T-helper 1 cell treated with Interleukin-12 subunit alpha and Interleukin-12 subunit beta and Interleukin-4 antibody, amounts not matched to agents 30 μg/mL and 1 μg/mL, for 36 hours (primary cell): Measurements from ENCODE around the gene SARM1.
"Not testable (repeated sequence)": the region's sequence is repeated elsewhere in the genome, so short reads cannot be mapped to it uniquely, and the experiment has no call there.

ENCODE experiments used
- H3K27ac Mint-ChIP-seq: one replicate; pipeline ENCODE4 v1.8.0; 2021; ENCODE audit warnings: mild to moderate bottlenecking, mixed read lengths
- H3K27me3 Mint-ChIP-seq: one replicate; pipeline ENCODE4 v1.8.0; 2021; ENCODE audit warnings: low read depth, mixed read lengths
- H3K36me3 Mint-ChIP-seq: one replicate; pipeline ENCODE4 v1.8.0; 2021; ENCODE audit warnings: low read depth, mixed read lengths
- H3K4me1 Mint-ChIP-seq: one replicate; pipeline ENCODE4 v1.8.0; 2021; ENCODE audit warnings: low read depth, mixed read lengths
- H3K4me3 Mint-ChIP-seq: one replicate; pipeline ENCODE4 v1.8.0; 2021; ENCODE audit warnings: mild to moderate bottlenecking, moderate library complexity, mixed read lengths
- H3K9me3 Mint-ChIP-seq: one replicate; pipeline ENCODE4 v1.8.0; 2021; ENCODE audit warnings: mixed read lengths

The SARM1 gene

DNA sequence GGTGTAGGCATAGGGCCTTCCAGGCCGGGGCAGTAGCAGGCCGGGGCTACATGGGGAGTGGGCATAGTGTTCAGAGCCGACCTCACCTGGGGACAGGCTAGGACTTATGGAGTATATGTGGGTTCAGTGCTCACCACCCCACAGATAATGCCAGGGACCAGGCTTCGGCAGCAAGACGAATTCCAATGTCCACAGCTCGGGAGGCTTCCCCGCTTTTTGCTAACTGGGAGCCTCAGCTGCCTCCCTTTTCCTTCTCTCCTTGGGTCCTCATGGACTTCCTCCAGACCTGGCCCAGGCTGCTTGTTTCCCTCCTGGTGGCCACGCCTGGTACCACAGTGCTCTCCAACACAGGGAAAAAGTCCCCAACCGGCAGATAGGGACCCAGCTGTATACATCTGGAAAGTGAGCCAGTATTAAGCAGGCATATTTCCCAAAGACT is 54.6 kb downstream of the SARM1 start:
- H3K27ac Mint-ChIP-seq, result no peak overlapping the region
- H3K4me1 Mint-ChIP-seq, result no peaks in the 10 kb centered on the region
- peaks cover 17% of the 10 kb centered on the region for H3K27me3 Mint-ChIP-seq
- H3K4me3 Mint-ChIP-seq, result no peak overlapping the region
- no peaks in the 10 kb centered on the region for H3K9me3 Mint-ChIP-seq
- no peaks in the 10 kb centered on the region for H3K36me3 Mint-ChIP-seq

DNA sequence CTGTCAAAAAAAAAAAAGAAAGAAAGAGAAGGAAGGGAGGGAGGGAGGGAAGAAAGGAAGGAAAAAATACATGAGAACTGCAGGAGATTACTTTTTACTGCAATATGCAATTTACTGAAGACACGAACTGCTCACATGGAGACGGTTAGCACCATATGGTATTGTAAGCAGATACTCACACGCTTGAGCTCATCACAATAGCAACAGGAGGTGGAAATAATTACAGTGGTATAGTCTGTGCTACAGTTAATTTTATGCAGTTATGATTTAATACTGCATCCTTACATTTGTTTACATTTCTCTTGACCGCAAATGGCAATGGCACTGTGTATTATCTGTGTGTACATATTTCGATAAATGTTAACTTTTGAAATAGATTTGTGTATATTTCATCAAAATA is 55.9 kb downstream of the SARM1 start:
- no peaks in the 10 kb centered on the region for H3K9me3 Mint-ChIP-seq
- H3K36me3 Mint-ChIP-seq, result no peaks in the 10 kb centered on the region
- H3K27ac Mint-ChIP-seq, result no peak overlapping the region
- H3K4me3 Mint-ChIP-seq, result no peak overlapping the region
- no peaks in the 10 kb centered on the region for H3K4me1 Mint-ChIP-seq
- H3K27me3 Mint-ChIP-seq, result peaks cover 25% of the 10 kb centered on the region

DNA sequence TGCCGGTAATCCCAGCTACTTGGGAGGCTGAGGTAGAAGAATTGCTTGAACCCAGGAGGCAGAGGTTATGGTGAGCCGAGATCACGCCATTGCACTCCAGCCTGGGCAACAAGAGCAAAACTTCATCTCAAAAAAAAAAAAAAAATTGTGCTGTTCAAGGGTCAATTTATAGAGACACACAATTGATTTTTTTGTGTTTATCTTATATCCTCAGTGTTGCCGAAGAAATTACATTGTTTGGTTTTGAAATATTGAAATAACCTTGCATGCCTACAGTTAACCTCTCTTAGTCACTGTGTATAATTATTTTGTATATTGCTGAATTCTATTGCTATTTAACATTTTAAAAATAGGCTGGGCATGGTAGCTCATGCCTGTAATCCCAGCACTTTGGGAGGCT is 56.5 kb downstream of the SARM1 start:
- H3K4me3 Mint-ChIP-seq, H3K36me3 Mint-ChIP-seq, H3K4me1 Mint-ChIP-seq, H3K9me3 Mint-ChIP-seq, H3K27ac Mint-ChIP-seq: not testable (repeated sequence)
- peaks cover 29% of the 10 kb centered on the region for H3K27me3 Mint-ChIP-seq

DNA sequence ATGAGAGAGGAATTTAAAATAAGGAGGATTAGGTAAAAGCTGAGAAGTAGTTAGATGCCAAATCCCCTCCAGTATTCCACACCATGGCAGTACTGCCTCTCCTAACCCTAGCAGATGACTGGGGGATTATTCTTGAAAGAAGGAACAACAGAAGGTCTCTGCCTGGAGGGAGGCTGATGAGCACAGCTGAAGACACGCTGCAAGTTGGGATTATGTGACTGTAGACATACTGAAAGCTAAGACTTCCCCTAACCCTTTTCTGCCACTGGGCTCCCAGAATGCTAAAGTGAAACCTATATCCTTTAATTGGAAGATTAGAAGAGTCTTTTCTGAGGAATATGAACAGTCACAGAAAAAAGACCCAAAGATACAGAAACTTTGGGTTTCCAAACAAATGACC is 62.2 kb downstream of the SARM1 start:
- no peak overlapping the region for H3K4me3 Mint-ChIP-seq
- H3K27ac Mint-ChIP-seq, result no peak overlapping the region
- H3K27me3 Mint-ChIP-seq, result peaks cover 31% of the 10 kb centered on the region
- no peaks in the 10 kb centered on the region for H3K4me1 Mint-ChIP-seq
- H3K36me3 Mint-ChIP-seq, result no peaks in the 10 kb centered on the region
- H3K9me3 Mint-ChIP-seq, result no peaks in the 10 kb centered on the region

DNA sequence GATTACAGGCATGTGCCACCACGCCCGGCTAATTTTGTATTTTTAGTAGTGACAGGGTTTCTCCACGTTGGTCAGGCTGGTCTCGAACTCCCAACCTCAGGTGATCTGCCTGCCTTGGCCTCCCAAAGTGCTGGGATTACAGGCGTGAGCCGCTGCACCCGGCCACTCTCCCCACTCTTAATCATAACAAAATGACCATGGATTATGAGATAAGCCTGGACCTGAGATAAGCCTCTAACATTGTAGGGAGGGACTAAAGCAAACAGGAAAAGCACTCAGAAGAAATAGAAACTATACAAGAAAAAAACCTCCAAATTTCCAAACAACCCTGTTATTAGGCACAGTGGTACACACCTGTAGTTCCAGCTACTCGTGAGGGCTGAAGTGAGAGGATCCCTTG is 62.8 kb downstream of the SARM1 start:
- H3K9me3 Mint-ChIP-seq, H3K36me3 Mint-ChIP-seq, H3K4me1 Mint-ChIP-seq, H3K27ac Mint-ChIP-seq, H3K4me3 Mint-ChIP-seq: not testable (repeated sequence)
- H3K27me3 Mint-ChIP-seq, result peaks cover 31% of the 10 kb centered on the region

DNA sequence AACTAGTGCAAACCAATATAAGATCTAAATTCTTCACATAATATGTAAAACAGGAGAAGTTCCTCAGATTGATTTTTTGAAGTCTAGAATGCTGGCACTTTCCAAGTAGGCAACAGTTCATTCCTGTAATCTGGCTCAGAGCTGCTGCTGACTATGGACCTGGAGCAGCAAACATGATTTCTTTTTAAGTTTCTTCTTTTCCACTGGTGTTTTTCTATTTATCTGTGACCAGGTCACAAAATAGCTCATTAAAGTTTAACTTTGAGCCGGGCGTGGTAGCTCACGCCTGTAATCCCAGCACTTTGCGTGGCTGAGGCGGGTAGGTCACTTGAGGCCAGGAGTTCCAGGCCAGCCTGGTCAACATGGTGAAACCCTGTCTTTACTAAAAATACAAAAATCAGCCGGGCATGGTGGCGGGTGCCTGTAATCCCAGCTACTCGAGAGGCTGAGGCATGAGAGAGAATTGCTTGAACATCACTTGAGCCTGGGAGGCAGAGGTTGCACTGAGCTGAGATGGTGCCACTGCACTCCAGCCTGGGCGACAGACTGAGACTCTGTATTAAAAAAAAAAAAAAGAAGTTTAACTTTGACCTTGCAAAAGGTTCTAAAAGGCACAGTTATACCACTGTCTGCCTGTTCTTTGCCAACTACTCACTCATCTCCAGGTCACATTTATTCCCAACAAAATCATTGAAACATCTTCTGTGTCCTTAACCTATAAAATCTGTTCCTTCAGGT is 72.6 kb downstream of the SARM1 start:
- Mint-ChIP-seq H3K4me1 (no peaks in the 10 kb centered on the region), H3K27me3 (peaks cover 26% of the 10 kb centered on the region), H3K4me3 (no peak overlapping the region)

DNA sequence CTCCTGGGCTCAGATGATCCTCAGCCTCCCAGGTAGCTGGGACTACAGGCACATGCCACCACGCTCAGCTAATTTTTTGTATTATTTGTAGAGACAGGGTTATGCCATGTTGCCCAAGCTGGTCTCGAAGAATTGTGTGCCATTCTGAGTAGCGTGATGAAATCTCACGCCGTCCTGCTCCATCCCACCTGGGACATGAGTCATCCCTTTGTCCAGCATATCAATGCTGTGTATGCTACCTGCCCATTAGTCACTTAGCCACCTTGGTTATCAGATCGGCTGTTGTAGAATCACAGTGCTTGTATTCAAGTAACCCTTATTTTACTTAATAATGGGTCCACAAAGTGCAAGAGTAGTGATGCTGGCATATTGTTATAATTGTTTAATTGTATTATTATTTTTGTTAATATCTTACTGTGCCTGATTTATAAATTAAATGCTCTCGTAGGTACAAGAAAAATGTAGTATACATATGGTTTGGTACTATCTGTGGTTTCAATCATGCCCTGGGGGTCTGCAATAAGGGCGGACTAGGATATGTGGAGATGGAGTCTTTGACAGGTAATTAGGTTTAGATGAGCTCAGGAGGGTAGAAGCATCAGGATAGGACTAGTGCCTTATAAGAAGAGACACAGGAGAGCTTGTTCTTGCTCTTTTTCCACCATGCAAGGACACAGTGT is 75.4 kb downstream of the SARM1 start:
- Mint-ChIP-seq H3K4me3 (no peak overlapping the region), H3K27ac (no peak overlapping the region), H3K9me3 (no peaks in the 10 kb centered on the region), H3K4me1 (no peaks in the 10 kb centered on the region), H3K36me3 (no peaks in the 10 kb centered on the region), H3K27me3 (peaks cover 34% of the 10 kb centered on the region)

More for the DNA sequence above, 72.6 kb downstream of the SARM1 start:
- Mint-ChIP-seq H3K27ac (no peak overlapping the region), H3K36me3 (no peaks in the 10 kb centered on the region), H3K9me3 (no peaks in the 10 kb centered on the region)

DNA sequence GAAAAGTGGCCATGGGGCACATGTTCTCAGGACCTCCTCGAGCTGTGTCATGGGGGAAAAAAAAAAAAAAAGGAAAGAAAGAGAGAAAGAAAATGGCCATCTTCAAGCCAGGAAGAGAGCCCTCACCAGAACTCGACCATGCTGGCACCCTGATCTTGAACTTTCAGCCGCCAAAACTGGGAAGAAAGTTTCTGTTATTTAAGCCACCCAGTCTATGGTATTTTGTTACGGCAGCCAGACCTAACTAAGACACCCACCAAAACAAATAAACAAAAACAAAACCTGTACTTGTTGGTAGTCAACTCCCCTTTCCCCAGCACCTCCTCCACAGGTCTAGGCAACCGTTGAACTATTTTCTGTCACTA is 75.9 kb downstream of the SARM1 start:
- H3K27me3 Mint-ChIP-seq, result peaks cover 32% of the 10 kb centered on the region
- H3K36me3 Mint-ChIP-seq, result no peaks in the 10 kb centered on the region
- no peak overlapping the region for H3K27ac Mint-ChIP-seq
- H3K4me1 Mint-ChIP-seq, result no peaks in the 10 kb centered on the region
- no peaks in the 10 kb centered on the region for H3K9me3 Mint-ChIP-seq
- no peak overlapping the region for H3K4me3 Mint-ChIP-seq

DNA sequence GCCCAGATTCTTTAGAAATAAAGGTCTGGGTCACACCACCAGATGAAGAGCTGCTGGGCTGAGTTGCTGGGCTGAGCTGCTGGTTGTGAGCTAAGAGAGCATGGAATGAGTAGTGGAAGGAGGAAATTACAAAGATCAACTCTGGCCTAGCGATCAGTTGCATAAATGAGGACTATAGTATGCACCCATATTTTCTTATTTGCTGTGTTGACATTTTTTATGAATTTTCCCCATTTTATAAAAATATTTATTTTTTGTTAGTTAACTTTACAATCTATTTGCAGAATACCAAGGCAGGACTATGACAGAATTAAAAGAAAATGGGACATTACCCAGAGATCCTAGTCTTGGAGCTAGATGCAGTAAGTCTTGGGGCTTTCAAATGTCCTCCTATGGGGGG is 78.4 kb downstream of the SARM1 start:
- Mint-ChIP-seq H3K36me3 (no peaks in the 10 kb centered on the region), H3K27ac (no peak overlapping the region), H3K27me3 (peaks cover 36% of the 10 kb centered on the region)

More for the DNA sequence above, 78.4 kb downstream of the SARM1 start:
- no peak overlapping the region for H3K4me3 Mint-ChIP-seq
- no peaks in the 10 kb centered on the region for H3K4me1 Mint-ChIP-seq
- no peaks in the 10 kb centered on the region for H3K9me3 Mint-ChIP-seq
